H9 (cell line): ENCODE data around the gene VAV2. TPM values are rescaled to one million over a fixed set of nuclear protein-coding genes. Genes with fewer than 3 reads are reported as not detected.

ENCODE experiments used
- DNase-seq: peaks from one replicate; pipeline ENCODE4 v3.0.0-alpha.2; 2017
- H2AFZ ChIP-seq: one replicate; pipeline ENCODE4 v1.6.1; 2013; ENCODE audit warnings: mild to moderate bottlenecking, low read length, control low read depth, moderate library complexity
- H2AK5ac ChIP-seq: 2 replicates; pipeline ENCODE4 v1.6.1; 2013; ENCODE audit warnings: low read length, control low read depth, mixed read lengths; ENCODE audit not compliant: insufficient read length
- H2BK120ac ChIP-seq: one replicate; pipeline ENCODE4 v1.6.1; 2013; ENCODE audit warnings: low read depth, mild to moderate bottlenecking, low read length, control low read depth, inconsistent platforms; ENCODE audit not compliant: poor library complexity, severe bottlenecking
- H2BK12ac ChIP-seq: 2 replicates; pipeline ENCODE4 v1.6.1; 2013; ENCODE audit warnings: low read length, control low read depth, mixed read lengths, low read depth; ENCODE audit not compliant: insufficient read length
- H2BK15ac ChIP-seq: 2 replicates; pipeline ENCODE4 v1.6.1; 2013; ENCODE audit warnings: low read depth, low read length, control low read depth
- H2BK20ac ChIP-seq: one replicate; pipeline ENCODE4 v1.6.1; 2013; ENCODE audit warnings: low read depth, mild to moderate bottlenecking, low read length, control low read depth, inconsistent platforms; ENCODE audit not compliant: poor library complexity, severe bottlenecking
- H2BK5ac ChIP-seq: 2 replicates; pipeline ENCODE4 v1.6.1; 2013; ENCODE audit warnings: low read length, control low read depth, mixed read lengths; ENCODE audit not compliant: insufficient read length
- H3K14ac ChIP-seq: 2 replicates; pipeline ENCODE4 v1.6.1; 2013; ENCODE audit warnings: low read length, control low read depth; ENCODE audit not compliant: insufficient read depth
- H3K18ac ChIP-seq: 2 replicates; pipeline ENCODE4 v1.6.1; 2013; ENCODE audit warnings: low read depth, mild to moderate bottlenecking, mixed read lengths, low read length, control low read depth; ENCODE audit not compliant: insufficient read length
- H3K23ac ChIP-seq: 2 replicates; pipeline ENCODE4 v1.6.1; 2013; ENCODE audit warnings: low read length, control low read depth, mixed read lengths, low read depth; ENCODE audit not compliant: insufficient read length
- H3K23me2 ChIP-seq: 2 replicates; pipeline ENCODE4 v1.6.1; 2013; ENCODE audit warnings: low read depth, mild to moderate bottlenecking, mixed read lengths, low read length, control low read depth; ENCODE audit not compliant: insufficient read length, poor library complexity, severe bottlenecking
- H3K27ac ChIP-seq: 2 replicates; pipeline ENCODE4 v1.5.1; 2013; ENCODE audit warnings: low read length, control low read depth, mixed read lengths, low read depth; ENCODE audit not compliant: insufficient read length
- H3K27me3 ChIP-seq: 2 replicates; pipeline ENCODE4 v1.6.1; 2013; ENCODE audit warnings: low read length, control low read depth, inconsistent platforms; ENCODE audit not compliant: insufficient read depth
- H3K4ac ChIP-seq: 2 replicates; pipeline ENCODE4 v1.6.1; 2013; ENCODE audit warnings: low read depth, mild to moderate bottlenecking, control low read depth, inconsistent platforms, low read length, moderate library complexity
- H3K4me1 ChIP-seq: 2 replicates; pipeline ENCODE4 v1.6.1; 2013; ENCODE audit warnings: low read length, control low read depth, inconsistent platforms; ENCODE audit not compliant: insufficient read depth
- H3K4me2 ChIP-seq: 2 replicates; pipeline ENCODE4 v1.6.1; 2013; ENCODE audit warnings: low read length, control low read depth, mixed read lengths; ENCODE audit not compliant: insufficient read length, insufficient read depth
- H3K56ac ChIP-seq: 2 replicates; pipeline ENCODE4 v1.6.1; 2013; ENCODE audit warnings: low read depth, mild to moderate bottlenecking, mixed read lengths, low read length, control low read depth; ENCODE audit not compliant: insufficient read length
- H3K79me1 ChIP-seq: 2 replicates; pipeline ENCODE4 v1.6.1; 2013; ENCODE audit warnings: low read depth, mild to moderate bottlenecking, moderate library complexity, low read length, control low read depth, inconsistent platforms; ENCODE audit not compliant: insufficient read depth, poor library complexity, severe bottlenecking
- H3K79me2 ChIP-seq: 2 replicates; pipeline ENCODE4 v1.6.1; 2013; ENCODE audit warnings: low read length, control low read depth, inconsistent platforms; ENCODE audit not compliant: insufficient read depth
- H3K9ac ChIP-seq: 2 replicates; pipeline ENCODE4 v1.6.1; 2013; ENCODE audit warnings: low read length, control low read depth, mixed read lengths; ENCODE audit not compliant: insufficient read length; ENCODE audit errors: extremely low read depth
- H3K9me3 ChIP-seq: one replicate; pipeline ENCODE4 v1.6.1; 2013; ENCODE audit warnings: low read depth, low read length, inconsistent platforms; ENCODE audit not compliant: control insufficient read depth
- H3T11ph ChIP-seq: one replicate; pipeline ENCODE4 v1.6.1; 2013; ENCODE audit warnings: mild to moderate bottlenecking, low read length, control low read depth, inconsistent platforms
- H4K20me1 ChIP-seq: one replicate; pipeline ENCODE4 v1.6.1; 2013; ENCODE audit not compliant: control insufficient read depth, insufficient read length, insufficient read depth
- H4K5ac ChIP-seq: 2 replicates; pipeline ENCODE4 v1.6.1; 2013; ENCODE audit warnings: low read depth, mild to moderate bottlenecking, mixed read lengths, low read length, control low read depth; ENCODE audit not compliant: insufficient read length
- H4K8ac ChIP-seq: replicated peaks from 2 replicates; pipeline ENCODE4 v1.6.1; 2013; ENCODE audit warnings: low read length, control low read depth, mixed read lengths, low read depth; ENCODE audit not compliant: insufficient read length
- H4K91ac ChIP-seq: 2 replicates; pipeline ENCODE4 v1.6.1; 2013; ENCODE audit warnings: low read depth, mild to moderate bottlenecking, moderate library complexity, mixed read lengths, low read length, control low read depth; ENCODE audit not compliant: insufficient read length
- H3K27ac Mint-ChIP-seq, 3 experiments: 2 replicates in 2 of 3; 3 replicates in 1 of 3; pipeline ENCODE4 v1.8.0; 2020 to 2021; ENCODE audit warnings: mixed read lengths in 3 of 3, mild to moderate bottlenecking in 1 of 3, moderate library complexity in 1 of 3
- H3K27me3 Mint-ChIP-seq: 2 replicates; pipeline ENCODE4 v1.8.0; 2021; ENCODE audit warnings: low read depth, mild to moderate bottlenecking, moderate library complexity, mixed read lengths
- H3K36me3 Mint-ChIP-seq, 3 experiments: 2 replicates in 2 of 3; 3 replicates in 1 of 3; pipeline ENCODE4 v1.8.0; 2020 to 2021; ENCODE audit warnings: low read depth in 3 of 3, mixed read lengths in 3 of 3; ENCODE audit not compliant: insufficient read depth in 1 of 3
- H3K4me1 Mint-ChIP-seq, 2 experiments: 2 replicates each; pipeline ENCODE4 v1.8.0; 2020; ENCODE audit warnings: mixed read lengths in 2 of 2
- H3K4me3 Mint-ChIP-seq, 2 experiments: 2 replicates in 1 of 2; 3 replicates in 1 of 2; pipeline ENCODE4 v1.8.0; 2020 to 2021; ENCODE audit warnings: mild to moderate bottlenecking in 2 of 2, mixed read lengths in 2 of 2, moderate library complexity in 1 of 2
- H3K9me3 Mint-ChIP-seq, 2 experiments: 2 replicates in 1 of 2; 3 replicates in 1 of 2; pipeline ENCODE4 v1.8.0; 2020; ENCODE audit warnings: mild to moderate bottlenecking in 2 of 2, mixed read lengths in 2 of 2, moderate library complexity in 1 of 2
- WGBS: extraction: QIAGEN DNeasy Blood & Tissue Kit; methylation state at CpG from one replicate; pipeline ENCODE4 v1.1.7; 2013; ENCODE audit warnings: missing lambda C conversion rate, low lambda C conversion rate, mixed read lengths; ENCODE audit not compliant: insufficient read length; ENCODE audit errors: extremely low coverage; 5-methylcytosine and 5-hydroxymethylcytosine counted together
- total RNA-seq: library from RNA; stranded (reverse); gene quantifications from 2 replicates; pipeline ENCODE4 v1.2.1, GENCODE V29; 2021
- TF ChIP-seq, protein P1 (sequence below): fragments of 200-600 bp; sonication (generic); conservative IDR thresholded peaks from 3 replicates; pipeline ENCODE4 v1.8.0; 2021; ENCODE audit warnings: antibody characterized with exemption, mild to moderate bottlenecking

VAV2 gene
- total RNA-seq, 1 experiment from 2014 or later: 58.7 TPM

DNA sequence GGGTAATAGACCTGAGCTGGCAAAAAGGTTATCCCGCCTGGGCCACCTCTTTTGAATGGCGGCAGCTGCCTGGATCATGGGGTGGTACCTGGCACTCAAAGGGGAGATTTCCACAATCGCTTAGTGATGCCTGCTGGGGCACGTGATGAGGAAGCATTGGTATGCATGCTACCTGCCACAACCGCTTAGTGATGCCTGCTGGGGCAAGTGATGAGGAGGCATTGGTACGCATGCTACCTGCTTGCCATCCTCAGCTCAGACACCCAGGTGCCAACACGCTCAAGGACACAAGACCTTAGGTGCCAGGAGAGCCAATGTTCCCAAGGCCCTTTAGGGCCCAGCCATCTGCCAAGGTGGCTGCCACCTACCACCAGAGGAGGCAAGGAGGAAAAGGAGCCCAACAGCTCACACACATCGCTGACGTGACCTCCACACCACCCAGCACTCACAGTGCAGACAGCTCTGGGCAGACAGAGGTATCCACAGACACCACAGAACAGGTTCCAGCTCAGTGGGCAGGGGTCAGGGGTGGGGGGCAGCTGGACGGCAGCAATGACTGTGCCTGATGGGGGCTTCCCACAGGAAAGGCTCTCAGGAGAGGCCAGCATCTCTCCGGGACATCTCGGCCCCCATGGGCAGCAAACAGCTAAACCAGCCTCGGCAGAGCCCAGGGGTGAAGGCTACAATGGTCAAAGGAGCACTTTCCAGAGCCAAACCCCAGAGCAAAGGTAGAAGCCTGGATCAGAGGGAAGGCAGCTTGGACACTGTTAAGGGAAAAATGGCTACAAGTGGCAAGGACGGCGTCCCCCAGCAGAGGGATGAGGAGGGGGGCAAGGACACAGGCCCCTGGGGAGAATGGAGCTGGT is 210.9 kb downstream of the VAV2 start:
- no peaks in the 10 kb centered on the region for H3K79me2 ChIP-seq
- peaks cover 9 to 62% (median 45%) of the 10 kb centered on the region in 3 experiments for H3K36me3 Mint-ChIP-seq
- no peak overlapping the region for H2BK120ac ChIP-seq
- no peaks in the 10 kb centered on the region for H4K20me1 ChIP-seq
- H4K8ac ChIP-seq: no peak overlapping the region
- DNase-seq: no peak
- H2BK12ac ChIP-seq: no peak overlapping the region
- H3K18ac ChIP-seq: no peak overlapping the region
- no peak overlapping the region for H4K91ac ChIP-seq
- H3K27me3 Mint-ChIP-seq: no peaks in the 10 kb centered on the region
- H4K5ac ChIP-seq: no peak overlapping the region
- H2BK15ac ChIP-seq: no peak overlapping the region
- no peak overlapping the region for H3K23ac ChIP-seq
- no peaks in the 10 kb centered on the region for H3K4me1 Mint-ChIP-seq
- no peak overlapping the region for H3K4me3 Mint-ChIP-seq
- H3K4me2 ChIP-seq: no peak overlapping the region
- H3K9me3 Mint-ChIP-seq: no peaks in the 10 kb centered on the region
- no peak overlapping the region for H2AFZ ChIP-seq
- H3K14ac ChIP-seq: no peak overlapping the region
- H3K27ac ChIP-seq: no peak overlapping the region
- TF ChIP-seq, protein P1, sequence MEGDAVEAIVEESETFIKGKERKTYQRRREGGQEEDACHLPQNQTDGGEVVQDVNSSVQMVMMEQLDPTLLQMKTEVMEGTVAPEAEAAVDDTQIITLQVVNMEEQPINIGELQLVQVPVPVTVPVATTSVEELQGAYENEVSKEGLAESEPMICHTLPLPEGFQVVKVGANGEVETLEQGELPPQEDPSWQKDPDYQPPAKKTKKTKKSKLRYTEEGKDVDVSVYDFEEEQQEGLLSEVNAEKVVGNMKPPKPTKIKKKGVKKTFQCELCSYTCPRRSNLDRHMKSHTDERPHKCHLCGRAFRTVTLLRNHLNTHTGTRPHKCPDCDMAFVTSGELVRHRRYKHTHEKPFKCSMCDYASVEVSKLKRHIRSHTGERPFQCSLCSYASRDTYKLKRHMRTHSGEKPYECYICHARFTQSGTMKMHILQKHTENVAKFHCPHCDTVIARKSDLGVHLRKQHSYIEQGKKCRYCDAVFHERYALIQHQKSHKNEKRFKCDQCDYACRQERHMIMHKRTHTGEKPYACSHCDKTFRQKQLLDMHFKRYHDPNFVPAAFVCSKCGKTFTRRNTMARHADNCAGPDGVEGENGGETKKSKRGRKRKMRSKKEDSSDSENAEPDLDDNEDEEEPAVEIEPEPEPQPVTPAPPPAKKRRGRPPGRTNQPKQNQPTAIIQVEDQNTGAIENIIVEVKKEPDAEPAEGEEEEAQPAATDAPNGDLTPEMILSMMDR: no peak
- H3K23me2 ChIP-seq: no peaks in the 10 kb centered on the region
- H3K4me1 ChIP-seq: no peaks in the 10 kb centered on the region
- H3K79me1 ChIP-seq: no peaks in the 10 kb centered on the region
- no peaks in the 10 kb centered on the region for H3K9me3 ChIP-seq
- no peak overlapping the region for H3K4ac ChIP-seq
- no peak overlapping the region for H2BK5ac ChIP-seq
- H2AK5ac ChIP-seq: no peak overlapping the region
- H3K9ac ChIP-seq: no peak overlapping the region
- H2BK20ac ChIP-seq: no peak overlapping the region
- no peak overlapping the region; a peak in 1 of 7 replicates for H3K27ac Mint-ChIP-seq
- H3K56ac ChIP-seq: no peak overlapping the region
- no CpG with 5 or more reads among the region's 15 CpGs for WGBS
- no peak overlapping the region for H3T11ph ChIP-seq
- H3K27me3 ChIP-seq: no peaks in the 10 kb centered on the region
